NCI-H82 treated with DMSO at 0.1 percent for 48 hours (cell line): ENCODE measurements around the gene DEF6.

Source experiments
- DNase-seq: peaks from one replicate; lab custom pipeline; 2025; ENCODE audit not compliant: unreplicated experiment; lab: John Stamatoyannopoulos, UW

Gene DEF6

DNA sequence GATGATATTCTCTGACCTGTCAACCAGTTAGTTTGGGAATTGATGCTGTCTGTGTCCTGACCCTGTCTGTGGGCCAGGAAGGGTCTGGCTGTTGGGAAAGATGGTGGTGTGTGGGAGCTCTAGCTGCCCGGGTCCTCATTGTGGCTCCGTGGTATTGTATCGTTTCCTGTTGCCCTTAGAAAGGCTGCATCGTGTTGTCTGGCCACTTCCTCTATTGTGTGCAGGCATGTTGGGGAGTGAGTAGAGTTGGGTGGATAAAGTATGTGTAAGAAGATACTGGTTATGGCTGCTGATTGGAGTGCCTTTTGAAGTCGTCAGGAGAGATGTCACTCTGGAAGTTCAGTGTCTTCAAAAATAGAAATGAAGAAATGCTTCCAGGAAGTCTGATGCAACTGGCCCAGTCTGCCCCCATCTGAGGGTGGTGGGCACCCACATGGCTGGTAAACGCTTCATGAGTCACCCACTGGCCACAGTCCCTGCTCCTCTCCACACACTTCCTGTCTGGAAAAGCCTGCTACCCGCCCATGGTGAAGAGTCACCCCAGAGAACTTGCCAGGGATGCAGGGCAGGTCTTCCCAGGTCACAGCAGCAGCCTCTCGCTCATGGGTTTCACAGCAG is 72.6 kb downstream of the DEF6 start:
- DNase-seq, result no peak

DNA sequence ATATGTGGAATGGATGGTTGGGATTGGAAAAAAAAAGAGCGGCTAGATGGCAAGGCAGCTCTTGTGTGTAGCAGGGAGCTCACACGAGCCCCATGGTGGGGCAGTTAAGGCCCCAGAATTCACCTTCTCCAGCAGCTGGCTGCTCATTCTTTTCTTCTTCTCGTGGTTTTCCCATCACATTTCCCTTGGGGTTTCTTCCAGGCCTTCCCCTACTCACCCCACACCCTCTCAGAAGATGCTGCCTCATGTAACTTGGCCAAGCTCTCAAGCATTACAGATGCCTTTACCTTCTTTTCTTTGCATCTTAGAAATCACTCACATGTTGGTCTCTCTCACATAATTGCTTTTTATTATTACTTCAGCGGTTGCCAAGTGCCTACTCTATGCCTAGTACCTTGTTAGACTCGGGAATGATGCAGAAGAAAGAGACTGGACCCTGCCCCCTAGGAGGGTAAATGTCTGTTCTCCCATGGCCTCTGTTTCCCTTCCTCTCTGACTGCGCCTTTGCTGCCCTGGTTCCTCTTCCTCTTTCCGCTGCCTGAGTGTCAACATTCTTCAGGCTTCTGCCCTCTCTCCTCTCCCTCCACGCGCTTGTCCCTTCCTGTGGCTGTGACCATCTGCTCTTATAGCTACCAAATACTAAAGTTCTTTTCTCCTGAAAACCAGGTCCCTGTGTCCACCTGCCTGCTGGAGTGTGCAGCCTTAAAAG is 73.3 kb downstream of the DEF6 start:
- DNase-seq, result no peak
